Small intestine (tissue), 16 donors: Measurements from ENCODE around the gene POMT2. TPM values are rescaled to one million over a fixed set of nuclear protein-coding genes. Genes with fewer than 3 reads are reported as not detected.

ENCODE experiments used
- DNase-seq, 2 donors: peaks; one replicate each; pipeline versions ENCODE4 v3.0.0 to v3.0.0-alpha.2; 2013
- FAIRE-seq: peaks from 2 replicates; lab custom pipeline; 2012; peaks lifted over from hg19 to GRCh38; lab: Jason Lieb, UNC
- H3K27ac ChIP-seq, 3 donors: one replicate each; pipeline ENCODE4 v1.5.1; 2013; ENCODE audit warnings: low read length in 2 of 3, mild to moderate bottlenecking in 2 of 3, control low read depth in 1 of 3, inconsistent platforms in 1 of 3, low read depth in 1 of 3, moderate library complexity in 1 of 3
- H3K27me3 ChIP-seq, 3 donors: one replicate each; pipeline ENCODE4 v1.6.1; 2013; ENCODE audit warnings: low read length in 3 of 3, inconsistent platforms in 1 of 3; ENCODE audit not compliant: control insufficient read depth in 3 of 3, insufficient read depth in 3 of 3
- H3K36me3 ChIP-seq, 3 donors: one replicate each; pipeline ENCODE4 v1.6.1; 2013; ENCODE audit warnings: low read length in 3 of 3, inconsistent platforms in 1 of 3, low read depth in 1 of 3, mild to moderate bottlenecking in 1 of 3, moderate library complexity in 1 of 3; ENCODE audit not compliant: control insufficient read depth in 3 of 3, insufficient read depth in 2 of 3
- H3K4me1 ChIP-seq, 3 donors: one replicate each; pipeline ENCODE4 v1.6.1; 2013; ENCODE audit warnings: low read length in 2 of 3, inconsistent platforms in 1 of 3, low read depth in 1 of 3, mild to moderate bottlenecking in 1 of 3, moderate library complexity in 1 of 3; ENCODE audit not compliant: control insufficient read depth in 3 of 3, insufficient read depth in 2 of 3
- H3K4me3 ChIP-seq, 3 donors: one replicate each; pipeline ENCODE4 v1.5.1; 2013; ENCODE audit warnings: low read length in 3 of 3, control low read depth in 1 of 3, inconsistent platforms in 1 of 3, low read depth in 1 of 3, mild to moderate bottlenecking in 1 of 3, moderate library complexity in 1 of 3
- H3K9me3 ChIP-seq, 2 donors: one replicate each; pipeline ENCODE4 v1.6.1; 2013; ENCODE audit warnings: low read depth in 1 of 2, low read length in 1 of 2; ENCODE audit not compliant: control insufficient read depth in 2 of 2, insufficient read depth in 1 of 2
- WGBS, 3 donors: extraction: QIAGEN DNeasy Blood & Tissue Kit; methylation state at CpG; one replicate each; pipeline ENCODE4 v1.1.7; 2013; 5-methylcytosine and 5-hydroxymethylcytosine counted together
- long read RNA-seq, 10 donors: transcript quantifications; one replicate each; lab custom pipeline, GENCODE V29; 2026
- polyA plus RNA-seq, 4 donors: library from polyadenylated mRNA; stranded (reverse) in 3 of 4; unstranded in 1 of 4; fragments of 200-250 nt in 3 of 4; fragments of 120-200 nt in 1 of 4; gene quantifications; one replicate each; pipeline versions ENCODE4 v1.2.1 to v1.2.3, GENCODE V29; 2013
- donor health status: healthy with polysubstance abuse.
- donor health status: control.
- donor health status: control.
- donor health status: Bipolar disorder and iron deficiency.
- donor health status: healthy.

The POMT2 gene, protein sequence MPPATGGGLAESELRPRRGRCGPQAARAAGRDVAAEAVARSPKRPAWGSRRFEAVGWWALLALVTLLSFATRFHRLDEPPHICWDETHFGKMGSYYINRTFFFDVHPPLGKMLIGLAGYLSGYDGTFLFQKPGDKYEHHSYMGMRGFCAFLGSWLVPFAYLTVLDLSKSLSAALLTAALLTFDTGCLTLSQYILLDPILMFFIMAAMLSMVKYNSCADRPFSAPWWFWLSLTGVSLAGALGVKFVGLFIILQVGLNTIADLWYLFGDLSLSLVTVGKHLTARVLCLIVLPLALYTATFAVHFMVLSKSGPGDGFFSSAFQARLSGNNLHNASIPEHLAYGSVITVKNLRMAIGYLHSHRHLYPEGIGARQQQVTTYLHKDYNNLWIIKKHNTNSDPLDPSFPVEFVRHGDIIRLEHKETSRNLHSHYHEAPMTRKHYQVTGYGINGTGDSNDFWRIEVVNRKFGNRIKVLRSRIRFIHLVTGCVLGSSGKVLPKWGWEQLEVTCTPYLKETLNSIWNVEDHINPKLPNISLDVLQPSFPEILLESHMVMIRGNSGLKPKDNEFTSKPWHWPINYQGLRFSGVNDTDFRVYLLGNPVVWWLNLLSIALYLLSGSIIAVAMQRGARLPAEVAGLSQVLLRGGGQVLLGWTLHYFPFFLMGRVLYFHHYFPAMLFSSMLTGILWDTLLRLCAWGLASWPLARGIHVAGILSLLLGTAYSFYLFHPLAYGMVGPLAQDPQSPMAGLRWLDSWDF
- 10 to 100 TPM in 3 of 4 donors, 1 to 10 TPM in 1; 9.7 to 13.3 (median 10.7) TPM for polyA plus RNA-seq
- long read RNA-seq, donor 1: 0 reads
- long read RNA-seq, donor 2: 0 reads
- long read RNA-seq, donor 3: 0 reads
- long read RNA-seq, donor 4: 0 reads
- long read RNA-seq, donor 5: 0 reads
- long read RNA-seq, donor 6, full-length matches to known transcripts: 1 of 1 reads
- long read RNA-seq, donor 6, partial matches to known transcripts: 0 of 1 reads
- long read RNA-seq, donor 6, other reads (novel, unspliced or antisense): 0 of 1 reads
- long read RNA-seq, donor 7: 0 reads
- long read RNA-seq, donor 8: 0 reads
- long read RNA-seq, donor 9: 0 reads
- long read RNA-seq, donor 10, partial matches to known transcripts: 110 of 110 reads
- long read RNA-seq, donor 10, other reads (novel, unspliced or antisense): 0 of 110 reads

DNA sequence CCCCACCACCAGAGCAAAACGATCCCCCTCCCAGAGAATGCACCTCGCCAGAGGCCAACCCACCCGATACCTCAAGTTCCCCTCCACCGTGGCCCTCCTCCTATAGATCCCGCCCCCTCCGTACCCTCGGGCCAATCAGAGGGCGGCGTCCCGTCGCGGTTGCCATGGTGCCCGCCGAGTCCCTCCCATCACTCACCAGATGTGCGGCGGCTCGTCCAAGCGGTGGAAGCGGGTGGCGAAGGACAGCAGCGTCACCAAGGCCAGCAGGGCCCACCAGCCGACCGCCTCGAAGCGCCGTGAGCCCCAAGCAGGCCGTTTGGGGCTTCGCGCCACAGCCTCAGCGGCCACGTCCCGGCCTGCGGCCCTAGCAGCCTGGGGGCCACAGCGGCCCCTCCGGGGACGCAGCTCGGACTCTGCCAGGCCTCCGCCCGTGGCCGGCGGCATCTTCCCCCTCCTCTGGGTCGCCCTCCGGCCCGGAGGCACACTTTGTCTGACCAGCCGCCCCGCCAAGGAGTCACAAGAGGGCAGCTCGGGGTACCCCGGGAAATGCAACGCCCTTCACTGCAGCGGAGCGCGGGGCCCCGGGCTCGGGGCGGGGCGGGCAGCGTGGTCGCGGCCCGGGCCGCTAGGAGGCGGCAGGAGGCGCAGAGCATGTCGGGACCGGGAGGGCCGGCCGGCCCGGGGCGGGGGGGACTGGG lies at the start of gene POMT2:
POMT2 (minus strand) TSS at position 646 of the 698 bp plus-strand sequence; CDS start at position 444, 202 bp downstream.
- H3K36me3 ChIP-seq: peaks cover 0 to 8% (median 0%) of the 10 kb centered on the region in 3 donors
- no peaks in the 10 kb centered on the region for H3K9me3 ChIP-seq
- DNase-seq: peak; percentile 91 to 96
- H3K27ac ChIP-seq: peak within 1 kb of the TSS; percentile 88 to 99 (median 92)
- H3K4me3 ChIP-seq: peak within 1 kb of the TSS; percentile 59 to 93 (median 89)
- H3K27me3 ChIP-seq: no peaks in the 10 kb centered on the region
- WGBS, 3 donors: 0 to 1% (median 1%) methylated on average over 58 to 69 of the region's 69 CpGs
- FAIRE-seq: no peak
- peaks cover 0 to 39% (median 3%) of the 10 kb centered on the region in 3 donors for H3K4me1 ChIP-seq

DNA sequence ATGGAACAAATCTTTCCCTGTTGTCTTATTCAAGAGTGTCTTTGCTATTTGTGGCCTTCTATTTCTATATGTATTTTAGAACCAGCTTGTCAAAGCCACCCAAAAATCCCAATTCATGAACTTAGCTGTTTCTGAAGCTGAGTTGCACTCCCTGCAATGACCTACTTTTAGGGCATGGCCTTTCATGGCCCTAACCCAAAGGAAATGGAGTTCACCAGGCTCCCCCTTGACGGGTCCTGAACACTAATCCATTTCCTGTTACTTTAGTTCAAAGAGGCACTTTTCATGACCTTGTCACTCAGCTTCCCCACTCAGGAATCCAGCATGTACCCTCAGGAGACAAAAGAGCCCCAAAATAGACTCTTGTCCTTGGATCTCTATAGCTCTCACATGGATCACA lies 48.6 kb upstream of the POMT2 start:
- Histone ChIP-seq H3K4me3 (no peak overlapping the region), H3K9me3 (no peaks in the 10 kb centered on the region), H3K4me1 (peaks cover 0 to 3% (median 2%) of the 10 kb centered on the region in 3 donors), H3K36me3 (no peaks in the 10 kb centered on the region), H3K27me3 (no peaks in the 10 kb centered on the region), H3K27ac (no peak overlapping the region)
- no peak for DNase-seq
- FAIRE-seq: no peak
- 45 to 86% (median 55%) methylated on average over 1 of the region's 1 CpG for WGBS, 3 donors

DNA sequence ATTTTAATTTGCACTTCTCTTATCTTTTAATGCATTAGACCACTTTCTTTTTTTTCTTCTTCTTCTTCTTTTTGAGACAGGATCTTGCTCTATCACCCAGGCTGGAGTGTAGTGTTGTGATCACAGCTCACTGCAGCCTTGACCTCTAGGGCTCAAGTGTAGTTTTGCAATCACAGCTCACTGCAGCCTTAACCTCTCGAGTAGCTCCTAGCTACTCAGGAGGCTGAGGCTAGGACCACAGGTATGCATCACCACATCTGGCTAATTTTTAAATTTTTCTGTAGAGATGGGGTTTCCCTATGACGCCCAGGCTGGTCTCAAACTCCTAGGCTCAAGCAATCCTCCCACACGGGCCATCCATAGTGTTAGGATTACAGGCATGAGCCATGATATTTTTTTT lies 43.5 kb upstream of the POMT2 start:
- FAIRE-seq (no peak), DNase-seq (no peak)
- WGBS, 3 donors: 88 to 92% (median 89%) methylated on average over 3 of the region's 3 CpGs
- Histone ChIP-seq H3K9me3 (no peaks in the 10 kb centered on the region), H3K27me3 (no peaks in the 10 kb centered on the region), H3K4me3 (no peak overlapping the region), H3K27ac (no peak overlapping the region), H3K4me1 (no peaks in the 10 kb centered on the region), H3K36me3 (no peaks in the 10 kb centered on the region)

DNA sequence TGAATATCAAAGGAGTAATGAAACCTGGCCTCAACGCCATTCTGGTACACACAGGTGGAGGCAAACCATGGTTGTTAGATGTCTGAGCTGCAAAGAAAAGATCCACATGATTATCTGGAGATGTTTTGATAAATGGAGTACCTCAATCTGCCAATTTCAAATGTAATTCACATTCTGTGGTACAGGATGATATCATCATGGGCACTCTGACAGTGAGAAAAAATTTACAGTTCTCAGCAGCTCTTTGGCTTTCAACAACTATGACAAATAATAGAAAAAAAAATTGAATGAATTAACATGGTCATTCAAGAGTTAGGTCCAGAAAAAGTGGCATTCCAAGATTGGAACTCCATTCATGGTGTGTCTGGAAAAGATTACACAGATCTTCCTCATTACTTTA lies 38.9 kb upstream of the POMT2 start:
- H3K27ac ChIP-seq: no peak overlapping the region
- 86 to 91% (median 90%) methylated on average over 1 of the region's 1 CpG for WGBS, 3 donors
- no peaks in the 10 kb centered on the region for H3K36me3 ChIP-seq
- DNase-seq: no peak
- no peaks in the 10 kb centered on the region for H3K9me3 ChIP-seq
- no peak overlapping the region for H3K4me3 ChIP-seq
- no peaks in the 10 kb centered on the region for H3K4me1 ChIP-seq
- H3K27me3 ChIP-seq: no peaks in the 10 kb centered on the region
- no peak for FAIRE-seq

DNA sequence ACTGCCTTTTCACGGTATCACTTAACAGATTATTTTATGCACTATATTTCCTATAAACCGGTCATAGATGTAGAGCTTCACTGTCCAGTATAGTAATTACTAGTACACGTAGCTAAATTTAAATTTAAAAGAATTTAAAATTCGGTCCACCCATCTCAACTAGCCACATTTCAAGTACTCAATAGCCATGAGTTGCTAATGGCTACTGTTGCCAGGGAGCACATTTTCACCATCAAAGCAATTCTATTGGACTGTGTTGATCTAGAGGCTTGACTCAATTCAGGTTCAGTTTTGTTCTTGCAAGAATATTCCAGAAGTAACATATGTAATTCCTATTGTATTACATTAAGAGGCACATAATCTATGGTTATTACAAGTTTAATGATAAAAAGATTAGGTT lies 36.2 kb upstream of the POMT2 start:
- Histone ChIP-seq H3K27me3 (no peaks in the 10 kb centered on the region), H3K4me1 (no peaks in the 10 kb centered on the region), H3K27ac (no peak overlapping the region), H3K36me3 (no peaks in the 10 kb centered on the region), H3K9me3 (no peaks in the 10 kb centered on the region), H3K4me3 (no peak overlapping the region)
- FAIRE-seq (no peak), DNase-seq (no peak)
- WGBS, 3 donors: 91 to 99% (median 95%) methylated on average over 4 of the region's 4 CpGs

DNA sequence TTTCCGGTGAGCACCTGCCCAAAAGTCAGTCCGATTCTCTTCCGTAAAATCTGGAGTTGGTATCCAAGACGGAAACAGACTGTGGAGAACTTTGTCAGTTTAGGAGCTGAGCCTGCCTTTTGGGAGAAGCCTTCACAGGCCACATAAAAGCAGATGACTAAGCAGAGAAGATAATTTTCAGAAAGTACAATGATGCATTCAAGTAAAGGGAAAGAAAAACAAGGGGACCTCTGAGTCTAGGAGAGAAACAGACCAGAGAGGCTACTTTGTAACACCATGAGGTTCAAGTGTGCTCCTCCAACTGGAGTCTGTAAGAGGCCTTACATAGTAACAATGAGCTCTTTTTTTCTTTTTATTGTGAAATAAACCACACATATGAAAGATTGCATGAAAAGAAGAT lies 35.1 kb upstream of the POMT2 start:
- no peak for DNase-seq
- Histone ChIP-seq H3K36me3 (peaks cover 0 to 3% (median 1%) of the 10 kb centered on the region in 3 donors), H3K27me3 (no peaks in the 10 kb centered on the region), H3K4me3 (no peak overlapping the region), H3K9me3 (no peaks in the 10 kb centered on the region), H3K4me1 (no peaks in the 10 kb centered on the region), H3K27ac (no peak overlapping the region)
- no peak for FAIRE-seq
- 92 to 95% (median 93%) methylated on average over 4 of the region's 4 CpGs for WGBS, 3 donors

DNA sequence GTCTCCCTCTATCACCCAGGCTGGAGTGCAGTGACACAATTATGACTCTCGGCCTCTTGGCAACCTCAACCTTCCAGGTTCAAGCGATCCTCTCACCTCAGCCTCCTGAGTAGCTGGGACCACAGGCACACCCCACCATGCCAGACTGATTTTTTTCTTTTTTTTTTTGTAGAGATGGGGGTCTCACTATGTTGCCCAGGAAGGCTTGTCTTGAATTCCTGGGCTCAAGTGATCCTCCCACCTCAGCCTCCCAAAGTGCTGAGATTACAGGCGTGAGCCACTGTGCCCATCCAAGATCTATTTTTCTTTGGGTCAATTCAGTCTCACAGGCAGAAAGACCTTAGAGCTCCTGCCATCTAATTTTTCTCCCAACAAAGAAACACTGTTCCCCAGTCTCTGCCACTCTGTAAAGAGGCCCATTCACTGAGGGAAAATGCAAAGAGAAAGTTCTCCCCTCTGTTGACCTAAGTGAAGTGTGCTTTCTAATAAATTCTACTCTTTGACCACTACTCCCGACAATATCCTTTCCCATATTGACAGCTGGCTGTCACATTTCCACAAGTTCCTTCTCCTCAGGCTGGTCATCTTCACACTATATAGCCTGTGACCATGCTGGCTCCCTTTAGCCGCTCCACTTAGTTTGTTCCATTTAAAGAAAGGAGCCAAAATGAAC lies 32.9 kb upstream of the POMT2 start:
- H3K4me1 ChIP-seq: no peaks in the 10 kb centered on the region
- no peak for DNase-seq
- H3K4me3 ChIP-seq: no peak overlapping the region
- H3K36me3 ChIP-seq: peaks cover 0 to 8% (median 2%) of the 10 kb centered on the region in 3 donors
- no peak overlapping the region for H3K27ac ChIP-seq
- FAIRE-seq: no peak
- H3K27me3 ChIP-seq: no peaks in the 10 kb centered on the region
- no peaks in the 10 kb centered on the region for H3K9me3 ChIP-seq
- WGBS, 3 donors: 79 to 89% (median 81%) methylated on average over 5 of the region's 5 CpGs
